NCI-H2107 (cell line): ENCODE results near the gene OR6Q1.

ENCODE experiments used
- DNase-seq: peaks from one replicate; lab custom pipeline; 2025; lab: John Stamatoyannopoulos, UW

The OR6Q1 gene

GRCh38 chr11:58058276-58059006, 27.7 kb downstream of the OR6Q1 start:
- no peak for DNase-seq

GRCh38 chr11:58059007-58059350, 28.2 kb downstream of the OR6Q1 start:
- no peak for DNase-seq

GRCh38 chr11:58060535-58060934, 29.8 kb downstream of the OR6Q1 start:
- no peak for DNase-seq

GRCh38 chr11:58060939-58061672, 30.4 kb downstream of the OR6Q1 start:
- no peak for DNase-seq

- DNase-seq = no peak
Observed at GRCh38 chr11:58061813-58062212, 31.1 kb downstream of the OR6Q1 start.

- DNase-seq = no peak
Observed at GRCh38 chr11:58067685-58068084, 36.9 kb downstream of the OR6Q1 start.

GRCh38 chr11:58068655-58069054, 37.9 kb downstream of the OR6Q1 start:
- DNase-seq = no peak

GRCh38 chr11:58070585-58070984, 39.8 kb downstream of the OR6Q1 start:
- DNase-seq = no peak

GRCh38 chr11:58075781-58076180, 45.0 kb downstream of the OR6Q1 start:
- no peak for DNase-seq
